GM21515 (cell line): Measurements from ENCODE around the gene GPC3.

Experiments
- ATAC-seq: cut with Tn5 transposase; IDR thresholded peaks from one replicate; pipeline ENCODE4 v1.9.1; 2021; ENCODE audit not compliant: unreplicated experiment

GPC3 gene

GRCh38 chrX:133933316-133933715 lies 52.1 kb downstream of the GPC3 start:
- no peak for ATAC-seq

GRCh38 chrX:133929836-133930464 lies 55.4 kb downstream of the GPC3 start:
- no peak for ATAC-seq

- no peak for ATAC-seq
These were observed 57.0 kb downstream of the GPC3 start for GRCh38 chrX:133928365-133928764.

GRCh38 chrX:133926809-133927208 lies 58.6 kb downstream of the GPC3 start:
- no peak for ATAC-seq

- no peak for ATAC-seq
These were observed 59.3 kb downstream of the GPC3 start for GRCh38 chrX:133926099-133926498.

GRCh38 chrX:133924548-133924947 lies 60.8 kb downstream of the GPC3 start:
- no peak for ATAC-seq

- no peak for ATAC-seq
These were observed 61.8 kb downstream of the GPC3 start for GRCh38 chrX:133923548-133923947.

GRCh38 chrX:133923113-133923512 lies 62.3 kb downstream of the GPC3 start:
- peak; percentile 54 for ATAC-seq

GRCh38 chrX:133922390-133922771 lies 63.0 kb downstream of the GPC3 start:
- ATAC-seq, result no peak

- ATAC-seq, result peak; percentile 78
These were observed 63.5 kb downstream of the GPC3 start for GRCh38 chrX:133921764-133922389.

GRCh38 chrX:133921086-133921485 lies 64.3 kb downstream of the GPC3 start:
- no peak for ATAC-seq

GRCh38 chrX:133918361-133918771 lies 67.0 kb downstream of the GPC3 start:
- no peak for ATAC-seq

GRCh38 chrX:133916984-133917722 lies 68.2 kb downstream of the GPC3 start:
- ATAC-seq, result no peak

- no peak for ATAC-seq
These were observed 71.6 kb downstream of the GPC3 start for GRCh38 chrX:133913658-133914388.

GRCh38 chrX:133913009-133913408 lies 72.4 kb downstream of the GPC3 start:
- no peak for ATAC-seq

GRCh38 chrX:133911825-133912495 lies 73.4 kb downstream of the GPC3 start:
- ATAC-seq, result no peak

- ATAC-seq, result no peak
These were observed 74.9 kb downstream of the GPC3 start for GRCh38 chrX:133910539-133910938.

- ATAC-seq, result no peak
These were observed 75.5 kb downstream of the GPC3 start for GRCh38 chrX:133909888-133910287.

- no peak for ATAC-seq
These were observed 77.0 kb downstream of the GPC3 start for GRCh38 chrX:133908223-133908955.

GRCh38 chrX:133907606-133908005 lies 77.8 kb downstream of the GPC3 start:
- no peak for ATAC-seq
